Right lobe of liver (tissue), 6 donors: ENCODE measurements around the gene CD59. TPM values are rescaled to one million over a fixed set of nuclear protein-coding genes. Genes with fewer than 3 reads are reported as not detected.

Experiments used
- ATAC-seq, 4 donors: fragments of 200-7000 bp; cut with Tn5 transposase; one replicate each; pipeline ENCODE4 v1.9.1; 2020; ENCODE audit warnings: mild to moderate bottlenecking in 4 of 4, moderate library complexity in 4 of 4
- DNase-seq, 3 donors: peaks; one replicate each; pipeline ENCODE4 v3.0.0-alpha.2; 2020
- H3K27ac ChIP-seq, 3 donors: fragments of 200-600 bp; one replicate each; pipeline ENCODE4 v1.8.0; 2022
- H3K27me3 ChIP-seq, 2 donors: fragments of 200-600 bp; one replicate each; pipeline ENCODE4 v1.8.0; 2022
- H3K36me3 ChIP-seq, 4 donors: fragments of 200-600 bp; sonication (generic) in 1 of 4; one replicate each; pipeline versions ENCODE4 v1.5.1 to v1.8.0; 2017 to 2022; ENCODE audit warnings: control low read depth in 1 of 4
- H3K4me1 ChIP-seq, 4 donors: fragments of 200-600 bp; sonication (generic) in 1 of 4; one replicate each; pipeline versions ENCODE4 v1.5.1 to v1.8.0; 2017 to 2022; ENCODE audit warnings: control low read depth in 1 of 4
- H3K4me3 ChIP-seq, 3 donors: fragments of 200-600 bp; one replicate each; pipeline ENCODE4 v1.8.0; 2022
- H3K9me3 ChIP-seq, 4 donors: fragments of 200-600 bp; sonication (generic) in 1 of 4; one replicate each; pipeline versions ENCODE4 v1.5.1 to v1.8.0; 2017 to 2022; ENCODE audit warnings: control low read depth in 1 of 4
- CTCF ChIP-seq, 4 donors: fragments of 200-600 bp in 3 of 4; fragments of 450-650 bp in 1 of 4; IDR thresholded peaks; one replicate each; pipeline versions ENCODE4 v1.5.1 to v1.8.0; 2016 to 2022; ENCODE audit warnings: antibody characterized with exemption in 4 of 4, mild to moderate bottlenecking in 2 of 4
- POLR2A ChIP-seq: fragments of 450-650 bp; IDR thresholded peaks from one replicate; pipeline ENCODE4 v1.6.1; 2017; ENCODE audit warnings: antibody characterized with exemption, mild to moderate bottlenecking
- WGBS: methylation state at CpG from one replicate; pipeline ENCODE4 v1.1.6; 2018; ENCODE audit warnings: low coverage, low lambda C conversion rate; ENCODE audit not compliant: insufficient coverage; ENCODE audit errors: missing lambda C conversion rate; 5-methylcytosine and 5-hydroxymethylcytosine counted together
- intact Hi-C, 2 donors: fragments of 100-400 bp; cut with DNase I; formaldehyde crosslinking; loops; one replicate each; pipeline versions ENCODE4 v1.11.2 to v1.14.1; 2022
- total RNA-seq, 6 experiments: library from RNA; depleted of rRNA in 2 of 6; stranded (reverse); fragments of >200 nt in 2 of 6; fragmentation: NEBNext Ultra II Directional in 3 of 6; extraction: Animal tissue kit (Norgen Biotek cat#: 25700) in 3 of 6; gene quantifications; one replicate each; pipeline versions ENCODE4 v1.1.0 to v1.2.4, GENCODE V29; 2016 to 2023
- donor health status: DM: no; HTN: yes; CAD: no.
- donor health status: DM: no; HTN: no; CAD: no.
- donor health status: DM: no; HTN: no; CAD: no.
- donor health status: DM: no; HTN: yes; CAD: no.
- donor health status: DM: no; HTN: yes; CAD: no.

Gene CD59
- total RNA-seq, 6 experiments from 2014 or later: 145 to 314 (median 197) TPM

GRCh38 chr11:33701302-33702230, 34.7 kb downstream of the CD59 start:
- no peak for TF ChIP-seq POLR2A
- no peak for TF ChIP-seq CTCF (IDR thresholded peaks at IDR 0.05)
- Histone ChIP-seq H3K4me1 (peaks cover 0 to 61% (median 12%) of the 10 kb centered on the region in 4 donors), H3K27me3 (no peaks in the 10 kb centered on the region), H3K4me3 (peak overlapping the region; percentile 22 to 64 (median 48)), H3K36me3 (no peaks in the 10 kb centered on the region), H3K9me3 (no peaks in the 10 kb centered on the region), H3K27ac (peak overlapping the region; percentile 20 to 69 (median 67))
- intact Hi-C loops: no loop called here
- DNase-seq (no peak), ATAC-seq (peak in 3 of 4 donors; percentile 0 to 15 (median 4))
- 38% methylated on average over 7 of the region's 7 CpGs for WGBS

GRCh38 chr11:33700502-33701271, 35.5 kb downstream of the CD59 start, which contains the start of gene C11orf91:
Gene C11orf91, minus strand, starts transcription at chr11:33700826. Its CDS starts 86 bp downstream, at chr11:33700740.
- DNase-seq: peak; percentile 97 to 99 (median 98)
- intact Hi-C loops: no loop called here
- Histone ChIP-seq H3K36me3 (no peaks in the 10 kb centered on the region), H3K27me3 (no peaks in the 10 kb centered on the region), H3K27ac (peak within 1 kb of the TSS; percentile 31 to 69 (median 67)), H3K4me1 (peaks cover 0 to 55% (median 10%) of the 10 kb centered on the region in 4 donors), H3K4me3 (peak within 1 kb of the TSS; percentile 22 to 64 (median 48)), H3K9me3 (no peaks in the 10 kb centered on the region)
- 3% methylated on average over 4 of the region's 72 CpGs for WGBS
- peak; percentile 81 to 95 (median 92) for ATAC-seq
- peak; percentile 66 for TF ChIP-seq POLR2A
- TF ChIP-seq CTCF (IDR thresholded peaks at IDR 0.05): no peak

GRCh38 chr11:33700063-33700501, 36.1 kb downstream of the CD59 start:
- H3K36me3 ChIP-seq: no peaks in the 10 kb centered on the region
- H3K9me3 ChIP-seq: no peaks in the 10 kb centered on the region
- DNase-seq (peak in 1 of 3 donors; percentile 51), ATAC-seq (no peak)
- no peak for TF ChIP-seq POLR2A
- no peak for TF ChIP-seq CTCF (IDR thresholded peaks at IDR 0.05)
- H3K4me1 ChIP-seq: peaks cover 0 to 53% (median 13%) of the 10 kb centered on the region in 4 donors
- H3K27me3 ChIP-seq: no peaks in the 10 kb centered on the region
- peak overlapping the region in 2 of 3 donors; percentile 48 to 64 for H3K4me3 ChIP-seq
- peak overlapping the region; percentile 31 to 69 (median 67) for H3K27ac ChIP-seq
- intact Hi-C loops: no loop called here
- 52% methylated on average over 12 of the region's 25 CpGs for WGBS

- ATAC-seq: peak in 1 of 4 donors; percentile 1
- peak overlapping the region in 2 of 3 donors; percentile 67 to 69 for H3K27ac ChIP-seq
- intact Hi-C loops: loop anchor here in 1 of 2 donors (10.0 kb wide), 1 partner anchor 535 kb away; the partner anchor contains the start of gene CSTF3
Observed at GRCh38 chr11:33699515-33700062, 36.6 kb downstream of the CD59 start.

More at GRCh38 chr11:33699515-33700062, 36.6 kb downstream of the CD59 start:
- no peaks in the 10 kb centered on the region for H3K9me3 ChIP-seq
- DNase-seq: peak in 1 of 3 donors; percentile 38
- 59% methylated on average over 9 of the region's 12 CpGs for WGBS
- TF ChIP-seq POLR2A (no peak), CTCF (IDR thresholded peaks at IDR 0.05) (no peak)
- H3K36me3 ChIP-seq: no peaks in the 10 kb centered on the region
- H3K27me3 ChIP-seq: no peaks in the 10 kb centered on the region
- H3K4me1 ChIP-seq: peaks cover 0 to 53% (median 15%) of the 10 kb centered on the region in 4 donors
- no peak overlapping the region for H3K4me3 ChIP-seq
